A549 (cell line): ENCODE measurements around the gene NMT1. TPM values are rescaled to one million over a fixed set of nuclear protein-coding genes. Genes with fewer than 3 reads are reported as not detected.

Experiments
- ATAC-seq, 2 experiments: fragments of 200-7000 bp in 1 of 2; fragments of >200 bp in 1 of 2; cut with Nextera tagmentation in 1 of 2; cut with Tn5 transposase in 1 of 2; 3 replicates each; pipeline versions ENCODE4 v1.8.0 to v1.9.1; 2018 to 2020; ENCODE audit warnings: mild to moderate bottlenecking in 1 of 2, moderate library complexity in 1 of 2
- CTCF ChIA-PET: fragments of 300-600 bp; sonication (Branson Sonifier 250); formaldehyde crosslinking; extraction: SDS; loops from one replicate; lab custom pipeline; 2021; ENCODE audit warnings: antibody characterized with exemption, inconsistent platforms; lab: Yijun Ruan, JAX
- POLR2A ChIA-PET: fragments of 350-600 bp; formaldehyde crosslinking; extraction: SDS; loops from one replicate; lab custom pipeline; 2021; ENCODE audit warnings: antibody characterized with exemption, inconsistent platforms; lab: Yijun Ruan, JAX
- DNase-seq, 2 experiments: peaks; one replicate each; pipeline versions ENCODE4 v3.0.0 to v3.0.0-alpha.2; 2011 to 2016; ENCODE audit warnings: low read depth in 1 of 2, low spot score in 1 of 2
- FAIRE-seq: peaks from 2 replicates; lab custom pipeline; 2011; peaks lifted over from hg19 to GRCh38; lab: Jason Lieb, UNC
- H3K27ac ChIP-seq, 2 experiments: fragments of >200 bp; sonication (Bioruptor Twin); formaldehyde crosslinking; 3 replicates each; pipeline ENCODE4 v1.5.1; 2016 to 2017
- H3K4me1 ChIP-seq: fragments of >200 bp; sonication (Bioruptor Twin); formaldehyde crosslinking; 3 replicates; pipeline ENCODE4 v1.6.1; 2016
- H3K4me2 ChIP-seq: fragments of >200 bp; sonication (Bioruptor Twin); formaldehyde crosslinking; 3 replicates; pipeline ENCODE4 v1.6.1; 2016
- H3K4me3 ChIP-seq: fragments of >200 bp; sonication (Bioruptor Twin); formaldehyde crosslinking; 3 replicates; pipeline ENCODE4 v1.5.1; 2016
- H3K9me3 ChIP-seq: fragments of >200 bp; sonication (Bioruptor Twin); formaldehyde crosslinking; 3 replicates; pipeline ENCODE4 v1.6.1; 2016
- BCL3 ChIP-seq: fragments of >200 bp; sonication (Bioruptor Twin); formaldehyde crosslinking; IDR thresholded peaks from 3 replicates; pipeline ENCODE4 v1.6.1; 2016
- CTCF ChIP-seq: fragments of >200 bp; sonication (Bioruptor Twin); formaldehyde crosslinking; IDR thresholded peaks from 3 replicates; pipeline ENCODE4 v1.5.1; 2016
- E2F6 ChIP-seq: IDR thresholded peaks from 2 replicates; pipeline ENCODE4 v1.6.1; 2012; ENCODE audit warnings: low read depth, borderline replicate concordance
- FOSL2 ChIP-seq, 2 experiments: fragments of 450-650 bp in 1 of 2; fragments of >200 bp in 1 of 2; sonication (Bioruptor Twin) in 1 of 2; formaldehyde crosslinking; IDR thresholded peaks; 2 replicates each; pipeline versions ENCODE4 v1.5.0 to v1.6.1; 2016 to 2020; ENCODE audit warnings: mild to moderate bottlenecking in 1 of 2, moderate library complexity in 1 of 2
- MYC ChIP-seq: IDR thresholded peaks from 2 replicates; pipeline ENCODE4 v1.6.1; 2012; ENCODE audit warnings: mild to moderate bottlenecking, inconsistent platforms, low read length, improper control_type of control experiment, borderline replicate concordance
- POLR2A ChIP-seq: IDR thresholded peaks from 2 replicates; pipeline ENCODE4 v1.6.1; 2012; ENCODE audit warnings: mild to moderate bottlenecking, low read length
- RARB ChIP-seq: fragments of 250-450 bp; sonication (Bioruptor Pico); IDR thresholded peaks from 2 replicates; pipeline ENCODE4 v1.8.0; 2021; ENCODE audit warnings: mild to moderate bottlenecking, moderate library complexity
- REST ChIP-seq: fragments of 200-600 bp; sonication (generic); IDR thresholded peaks from 2 replicates; pipeline ENCODE4 v1.6.1; 2016; ENCODE audit warnings: antibody characterized with exemption, mild to moderate bottlenecking, moderate library complexity
- RFX5 ChIP-seq: fragments of 450-650 bp; IDR thresholded peaks from 2 replicates; pipeline ENCODE4 v1.7.1; 2014; ENCODE audit warnings: antibody characterized with exemption, mild to moderate bottlenecking, moderate library complexity
- USF2 ChIP-seq: fragments of 450-650 bp; IDR thresholded peaks from 2 replicates; pipeline ENCODE4 v1.6.1; 2014; ENCODE audit warnings: antibody characterized with exemption
- WGBS: methylation state at CpG from one replicate; pipeline ENCODE4 v1.1.6; 2017; ENCODE audit errors: missing lambda C conversion rate; 5-methylcytosine and 5-hydroxymethylcytosine counted together
- polyA plus RNA-seq, 4 experiments: library from polyadenylated mRNA; depleted of rRNA in 3 of 4; stranded (reverse); fragments of >200 nt; fragmentation: RNase III in 1 of 4; extraction: RNeasy Plus Mini Kit Qiagen cat#74134 plus additional on column Dnase treatment in 1 of 4; gene quantifications; 2 replicates in 3 of 4; 3 replicates in 1 of 4; pipeline ENCODE4 v1.2.3, GENCODE V29; 2011 to 2017

Gene NMT1
- polyA plus RNA-seq, 2 of the 4 experiments (the other 2 are of a cell fraction), result 82.9 to 270 TPM

GRCh38 chr17:45087504-45087975 is 26.4 kb downstream of the NMT1 start:
- no peak overlapping the region for H3K27ac ChIP-seq
- no peak for ATAC-seq
- no peak overlapping the region for H3K4me2 ChIP-seq
- WGBS, result 85% methylated on average over 3 of the region's 3 CpGs
- TF ChIP-seq BCL3, result no peak
- peaks cover 26% of the 10 kb centered on the region for H3K4me1 ChIP-seq
- ChIA-PET POLR2A (interaction anchor here (0.5 to 2.0 kb wide), 3 partner anchors 22 to 37 kb away, joined by 3 to 6 read pairs (median 4); partner anchors contain the start of gene NMT1), CTCF (interaction anchor here (0.5 to 30.6 kb wide), 7 partner anchors 10 to 112 kb away, joined by 3 to 742 read pairs (median 9); partner anchors contain the start of genes ACBD4 and PLCD3)
- DNase-seq, result no peak
- no peak overlapping the region for H3K4me3 ChIP-seq
- H3K9me3 ChIP-seq, result no peaks in the 10 kb centered on the region
- FAIRE-seq, result peak; percentile 56

GRCh38 chr17:45087978-45088377 is 26.9 kb downstream of the NMT1 start:
- TF ChIP-seq MYC (no peak), E2F6 (no peak), CTCF (no peak), POLR2A (no peak), RFX5 (no peak)
- Histone ChIP-seq H3K4me3 (no peak overlapping the region), H3K4me1 (peaks cover 31% of the 10 kb centered on the region), H3K9me3 (no peaks in the 10 kb centered on the region), H3K4me2 (no peak overlapping the region), H3K27ac (no peak overlapping the region)
- no peak for DNase-seq
- no peak for FAIRE-seq
- no peak for ATAC-seq
- WGBS, result 83% methylated on average over 5 of the region's 5 CpGs
- ChIA-PET POLR2A (interaction anchor here (0.5 to 2.0 kb wide), 4 partner anchors 22 to 37 kb away, joined by 3 to 6 read pairs (median 4); partner anchors contain the start of gene NMT1), CTCF (interaction anchor here (0.5 to 30.6 kb wide), 5 partner anchors 10 to 112 kb away, joined by 3 to 742 read pairs (median 11); partner anchors contain the start of genes ACBD4 and PLCD3)

- WGBS, result 97% methylated on average over 3 of the region's 3 CpGs
- peaks cover 38% of the 10 kb centered on the region for H3K4me1 ChIP-seq
- H3K4me3 ChIP-seq, result no peak overlapping the region
- FAIRE-seq (peak; percentile 23), ATAC-seq (no peak), DNase-seq (no peak)
- no peaks in the 10 kb centered on the region for H3K9me3 ChIP-seq
- ChIA-PET POLR2A (interaction anchor here (0.6 kb wide), 1 partner anchor 33 kb away, joined by 3 read pairs; no protein-coding TSS in a partner anchor), CTCF (interaction anchor here (0.6 to 30.6 kb wide), 7 partner anchors 9 to 109 kb away, joined by 4 to 742 read pairs (median 9); partner anchors contain the start of genes ACBD4 and PLCD3)
- no peak for TF ChIP-seq REST
- TF ChIP-seq RARB (CRISPR knock-in tag), result no peak
- TF ChIP-seq USF2, result no peak
- TF ChIP-seq FOSL2 (IDR thresholded peaks at IDR 0.05), result no peak
- no peak for TF ChIP-seq FOSL2 (CRISPR knock-in tag; IDR thresholded peaks at IDR 0.05)
- no peak overlapping the region for H3K4me2 ChIP-seq
- no peak overlapping the region for H3K27ac ChIP-seq
Measured at GRCh38 chr17:45088741-45089140, 27.6 kb downstream of the NMT1 start.
